C4-2B (cell line): ENCODE measurements around the gene CAST.

Experiments
- ZFX ChIP-seq: fragments of 450-650 bp; IDR thresholded peaks from 2 replicates; pipeline ENCODE4 v1.6.1; 2017
- TF ChIP-seq, protein P1 (sequence below): fragments of 450-650 bp; conservative IDR thresholded peaks from 2 replicates; pipeline ENCODE4 v1.5.1; 2017; ENCODE audit warnings: mild to moderate bottlenecking

DNA sequence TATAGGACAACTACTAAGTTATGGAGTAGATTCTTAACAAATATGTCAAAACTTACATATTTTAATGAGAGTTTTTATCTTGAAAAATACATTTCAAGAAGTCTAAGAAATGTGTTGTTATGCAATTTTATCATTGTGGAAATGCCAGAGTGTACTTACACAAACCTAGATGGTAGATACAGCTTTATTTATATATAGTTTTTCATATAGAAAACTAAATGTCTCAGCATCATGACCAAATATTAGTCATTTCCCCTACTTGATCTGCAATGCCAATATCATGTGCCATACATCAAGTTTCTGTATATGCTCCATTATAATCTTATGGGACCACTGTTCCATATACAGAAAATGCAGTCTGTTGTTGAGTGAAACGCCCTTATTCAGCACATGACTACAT is 28.7 kb downstream of the CAST start:
- TF ChIP-seq, protein P1, sequence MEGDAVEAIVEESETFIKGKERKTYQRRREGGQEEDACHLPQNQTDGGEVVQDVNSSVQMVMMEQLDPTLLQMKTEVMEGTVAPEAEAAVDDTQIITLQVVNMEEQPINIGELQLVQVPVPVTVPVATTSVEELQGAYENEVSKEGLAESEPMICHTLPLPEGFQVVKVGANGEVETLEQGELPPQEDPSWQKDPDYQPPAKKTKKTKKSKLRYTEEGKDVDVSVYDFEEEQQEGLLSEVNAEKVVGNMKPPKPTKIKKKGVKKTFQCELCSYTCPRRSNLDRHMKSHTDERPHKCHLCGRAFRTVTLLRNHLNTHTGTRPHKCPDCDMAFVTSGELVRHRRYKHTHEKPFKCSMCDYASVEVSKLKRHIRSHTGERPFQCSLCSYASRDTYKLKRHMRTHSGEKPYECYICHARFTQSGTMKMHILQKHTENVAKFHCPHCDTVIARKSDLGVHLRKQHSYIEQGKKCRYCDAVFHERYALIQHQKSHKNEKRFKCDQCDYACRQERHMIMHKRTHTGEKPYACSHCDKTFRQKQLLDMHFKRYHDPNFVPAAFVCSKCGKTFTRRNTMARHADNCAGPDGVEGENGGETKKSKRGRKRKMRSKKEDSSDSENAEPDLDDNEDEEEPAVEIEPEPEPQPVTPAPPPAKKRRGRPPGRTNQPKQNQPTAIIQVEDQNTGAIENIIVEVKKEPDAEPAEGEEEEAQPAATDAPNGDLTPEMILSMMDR = no peak
- TF ChIP-seq ZFX = no peak
